ENCODE results near the gene CENPE.
A peak's percentile ranks its signal among the peaks of the same experiment; 100 is the strongest.

CENPE gene

DNA sequence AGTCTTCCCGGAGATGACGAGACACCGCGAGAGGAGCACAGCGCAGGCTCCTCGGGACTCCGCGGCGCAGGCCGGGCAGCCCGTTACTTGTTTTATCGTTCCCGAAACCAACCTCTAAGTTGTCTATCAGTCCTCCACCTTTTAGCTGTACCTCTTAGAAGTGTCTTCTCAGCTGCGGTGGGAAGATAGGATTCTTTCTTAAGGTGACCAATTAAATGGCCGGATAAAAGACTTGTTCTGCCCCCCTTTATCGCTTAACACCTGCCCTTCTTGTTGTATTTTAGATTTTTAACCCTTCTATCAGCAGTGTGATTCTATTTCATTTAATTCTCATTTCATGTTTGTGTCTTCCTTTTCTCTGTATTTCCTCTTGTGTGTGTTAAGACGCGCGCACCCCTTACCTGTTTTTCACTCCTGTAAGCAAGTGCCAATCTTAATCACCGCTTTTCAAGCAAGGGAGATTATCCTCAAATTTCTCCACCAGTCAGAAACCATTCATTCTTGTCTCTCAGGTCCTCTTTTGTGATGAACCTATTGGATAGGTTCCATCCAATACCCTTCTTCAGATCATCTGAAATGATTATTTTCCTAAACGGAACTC is 121.3 kb downstream of the CENPE start, which contains the start of gene SLC9B2:
Gene SLC9B2 (minus strand): TSS at position 15 of the 601 bp plus-strand sequence. CDS start 9,211 bp downstream, outside the sequence.
- DNase-seq (ENCODE audit: low read depth in 2 of 2): peak; percentile 35 to 37

DNA sequence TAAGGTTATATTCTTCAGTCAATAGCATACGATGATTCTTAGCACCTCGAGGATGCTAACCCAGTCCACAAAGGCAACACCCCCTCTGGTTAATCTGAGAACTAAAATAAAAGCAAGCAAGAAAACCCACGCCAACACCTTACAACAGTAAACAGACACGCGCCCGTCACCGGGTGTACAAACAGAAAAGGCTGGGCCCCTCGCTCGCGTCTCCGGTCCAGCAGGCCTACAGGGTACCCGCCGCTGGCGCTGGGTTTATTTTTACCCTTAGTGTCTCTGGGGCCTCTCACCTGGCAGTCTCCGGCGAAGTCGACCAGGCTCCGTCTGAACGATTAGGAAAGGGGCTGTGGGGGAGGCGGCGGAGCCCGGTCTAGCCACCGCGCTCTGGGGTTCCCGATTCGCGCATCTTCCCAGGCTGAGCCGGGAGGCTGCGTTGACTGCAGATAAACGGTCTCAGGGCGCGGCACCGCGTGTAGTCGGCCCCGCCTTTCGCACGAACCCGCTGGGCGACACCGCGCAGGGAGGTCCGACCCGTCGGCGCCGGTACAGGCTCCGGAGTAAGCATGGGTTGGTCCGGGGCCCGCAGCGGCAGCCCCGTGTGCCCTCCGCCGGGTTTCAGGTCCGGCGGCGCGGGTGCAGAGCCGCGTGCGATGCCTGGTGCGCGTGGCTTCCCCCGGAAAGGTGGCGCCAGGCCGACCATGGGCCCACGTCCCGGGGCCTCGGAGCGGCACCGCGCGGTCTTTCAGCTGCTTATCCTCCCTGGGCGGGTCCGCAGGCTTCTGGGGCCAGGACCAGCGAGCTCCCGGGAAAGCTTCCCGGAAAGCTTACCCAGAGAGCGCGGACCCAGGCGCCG is 122.0 kb downstream of the CENPE start:
- peak; percentile 46 to 51 for DNase-seq (ENCODE audit: low read depth in 2 of 2)

GRCh38 chr4:103075435-103075893 is 122.7 kb downstream of the CENPE start:
- no peak for DNase-seq (ENCODE audit: low read depth in 2 of 2)

- DNase-seq (ENCODE audit: low read depth in 2 of 2): no peak
Measured at GRCh38 chr4:103074744-103075434, 123.3 kb downstream of the CENPE start.

DNA sequence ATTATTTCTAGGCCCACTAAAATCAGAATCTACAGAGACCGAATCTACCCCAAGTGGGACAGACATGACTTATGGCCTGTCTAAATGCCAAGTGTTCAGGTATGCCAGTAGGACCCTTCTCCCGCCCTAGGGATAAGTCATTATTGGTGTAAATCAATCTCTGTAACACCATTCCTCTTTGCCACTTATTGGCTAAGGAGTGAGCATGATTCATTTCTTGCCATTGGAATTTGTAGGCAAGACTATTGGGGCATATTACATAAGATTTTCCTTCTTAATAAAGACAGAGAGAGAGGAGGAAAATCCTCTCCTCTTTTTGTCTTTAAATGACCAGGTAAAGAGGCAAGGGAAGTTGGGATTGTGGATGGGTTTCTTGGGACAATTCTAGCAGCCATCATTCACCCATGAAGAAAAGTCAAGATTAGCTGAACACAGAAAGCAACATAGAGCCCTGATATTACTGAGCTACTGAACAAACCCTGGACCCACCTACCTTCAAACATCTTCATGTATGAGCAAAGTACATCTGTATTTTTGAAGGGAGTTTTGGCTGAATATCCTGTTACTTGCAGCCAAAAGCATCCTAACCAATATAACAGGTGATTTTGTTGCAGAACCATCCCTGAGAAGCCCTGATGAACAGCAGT is 124.2 kb downstream of the CENPE start:
- DNase-seq (ENCODE audit: low read depth in 2 of 2): no peak

DNA sequence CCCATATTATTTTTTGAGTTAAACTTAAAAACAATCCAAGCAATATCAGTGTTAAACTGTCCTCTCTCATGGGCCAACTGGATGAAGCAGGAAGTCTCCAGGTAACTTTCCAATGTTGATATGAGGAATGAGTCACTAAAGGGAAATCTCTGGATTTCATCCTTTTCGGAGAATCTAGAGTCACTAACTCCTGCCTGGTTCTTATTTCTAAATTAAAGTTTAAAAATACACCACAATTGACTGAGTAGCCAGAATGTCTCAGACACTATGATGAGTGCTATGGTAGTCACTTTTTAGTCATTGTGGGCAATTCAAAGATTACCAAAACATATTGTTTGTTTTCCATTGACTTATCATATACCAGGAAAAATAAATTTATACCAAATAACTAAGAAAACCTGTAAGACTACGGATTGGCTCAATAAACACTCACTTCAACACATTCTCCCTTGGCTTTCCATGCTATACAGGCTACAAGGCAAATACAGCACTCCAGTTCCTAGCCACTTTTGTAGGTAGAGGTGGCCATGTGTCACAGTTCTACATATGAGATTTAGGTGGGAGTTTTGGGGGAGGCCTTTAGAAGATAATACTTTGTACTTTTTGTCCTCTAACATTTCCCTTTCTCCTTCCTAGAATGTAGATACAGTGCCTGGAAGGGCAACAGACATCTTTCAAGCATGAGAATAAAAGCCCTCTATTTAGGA is 130.1 kb downstream of the CENPE start:
- DNase-seq (ENCODE audit: low read depth in 2 of 2): no peak

DNA sequence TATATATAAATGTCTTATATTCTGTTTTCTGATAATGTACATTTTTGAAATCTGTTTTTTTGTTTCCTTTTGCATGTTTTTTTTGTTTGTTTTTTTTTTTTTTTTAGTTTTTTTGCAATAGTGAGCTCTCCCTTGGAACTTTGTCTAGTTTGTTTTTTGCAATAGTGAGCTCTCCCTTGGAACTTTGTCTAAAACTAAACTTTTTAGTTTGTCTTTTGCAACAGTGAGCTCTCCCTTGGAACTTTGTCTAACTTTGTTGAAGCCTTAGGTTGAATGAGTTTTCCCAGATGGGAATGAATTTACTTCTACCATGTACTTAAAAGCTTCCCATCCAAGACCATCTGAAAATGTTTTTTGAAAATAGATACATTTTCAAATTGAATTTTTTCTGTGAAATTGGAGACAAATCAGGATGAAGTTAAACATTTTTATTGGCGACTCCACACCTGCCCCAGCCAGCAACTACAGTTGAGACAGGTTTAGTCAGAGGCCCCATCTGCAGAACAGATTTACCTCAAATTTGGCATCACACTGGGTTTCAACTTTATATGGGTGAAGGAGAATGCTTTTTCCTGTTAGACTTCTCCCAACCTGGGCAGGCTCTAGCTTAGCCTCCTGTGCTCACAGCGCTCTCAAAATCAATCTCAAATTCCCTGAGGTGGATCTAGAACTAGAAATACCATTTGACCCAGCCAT is 137.5 kb downstream of the CENPE start:
- no peak for DNase-seq (ENCODE audit: low read depth in 2 of 2)

Measured in stimulated activated CD4-positive, alpha-beta T cell treated with anti-CD3 and anti-CD28 coated beads, Interleukin-4, amount 100 ng/mL, for 48 hours (primary cell).